Osteocyte (in vitro differentiated cells): ENCODE results near the gene GNAO1. TPM values are rescaled to one million over a fixed set of nuclear protein-coding genes. Genes with fewer than 3 reads are reported as not detected.

Experiments
- DNase-seq: peaks from one replicate; pipeline ENCODE4 v3.0.0; 2021; ENCODE audit warnings: mixed read lengths; ENCODE audit not compliant: unreplicated experiment; ENCODE audit errors: extremely low spot score
- H3K27ac Mint-ChIP-seq: one replicate; pipeline ENCODE4 v1.8.0; 2021; ENCODE audit warnings: mild to moderate bottlenecking, mixed read lengths; ENCODE audit not compliant: unreplicated experiment
- H3K27me3 Mint-ChIP-seq: one replicate; pipeline ENCODE4 v1.8.0; 2021; ENCODE audit warnings: mixed read lengths; ENCODE audit not compliant: unreplicated experiment
- H3K36me3 Mint-ChIP-seq: one replicate; pipeline ENCODE4 v1.8.0; 2021; ENCODE audit warnings: mixed read lengths; ENCODE audit not compliant: unreplicated experiment
- H3K4me1 Mint-ChIP-seq: one replicate; pipeline ENCODE4 v1.8.0; 2021; ENCODE audit warnings: mixed read lengths; ENCODE audit not compliant: unreplicated experiment
- H3K4me3 Mint-ChIP-seq: one replicate; pipeline ENCODE4 v1.8.0; 2021; ENCODE audit warnings: mild to moderate bottlenecking, moderate library complexity, mixed read lengths; ENCODE audit not compliant: unreplicated experiment
- H3K9me3 Mint-ChIP-seq: one replicate; pipeline ENCODE4 v1.8.0; 2021; ENCODE audit warnings: mixed read lengths; ENCODE audit not compliant: unreplicated experiment
- CTCF ChIP-seq: fragments of 200-600 bp; sonication (generic); IDR thresholded peaks from 2 replicates; pipeline ENCODE4 v1.5.0; 2021; ENCODE audit warnings: antibody characterized with exemption, mild to moderate bottlenecking, moderate library complexity
- total RNA-seq: library from RNA; stranded (reverse); gene quantifications from 2 replicates; pipeline ENCODE4 v1.2.1, GENCODE V29; 2021

Gene GNAO1
- total RNA-seq, 1 donor from 2014 or later, result 0.56 TPM

- Mint-ChIP-seq H3K36me3 (no peaks in the 10 kb centered on the region), H3K27ac (no peak overlapping the region), H3K4me1 (peaks cover 4% of the 10 kb centered on the region), H3K27me3 (no peaks in the 10 kb centered on the region), H3K9me3 (no peaks in the 10 kb centered on the region), H3K4me3 (no peak overlapping the region)
- no peak for TF ChIP-seq CTCF
- no peak for DNase-seq
These were observed 155.0 kb downstream of the GNAO1 start for GRCh38 chr16:56346131-56346890.

GRCh38 chr16:56347166-56347565, 155.9 kb downstream of the GNAO1 start:
- Mint-ChIP-seq H3K27me3 (no peaks in the 10 kb centered on the region), H3K4me1 (peaks cover 4% of the 10 kb centered on the region)

GRCh38 chr16:56347670-56348069, 156.4 kb downstream of the GNAO1 start:
- no peak for TF ChIP-seq CTCF
- DNase-seq, result no peak
- H3K9me3 Mint-ChIP-seq, result no peaks in the 10 kb centered on the region
- H3K27me3 Mint-ChIP-seq, result no peaks in the 10 kb centered on the region
- H3K4me3 Mint-ChIP-seq, result no peak overlapping the region
- H3K4me1 Mint-ChIP-seq, result peaks cover 4% of the 10 kb centered on the region
- H3K27ac Mint-ChIP-seq, result no peak overlapping the region
- no peaks in the 10 kb centered on the region for H3K36me3 Mint-ChIP-seq

More at GRCh38 chr16:56347166-56347565, 155.9 kb downstream of the GNAO1 start:
- Mint-ChIP-seq H3K27ac (no peak overlapping the region), H3K9me3 (no peaks in the 10 kb centered on the region), H3K4me3 (no peak overlapping the region), H3K36me3 (no peaks in the 10 kb centered on the region)
- TF ChIP-seq CTCF, result no peak
- no peak for DNase-seq

GRCh38 chr16:56348168-56349085, 157.1 kb downstream of the GNAO1 start:
- Mint-ChIP-seq H3K4me1 (peaks cover 4% of the 10 kb centered on the region), H3K4me3 (no peak overlapping the region), H3K27ac (no peak overlapping the region), H3K27me3 (no peaks in the 10 kb centered on the region), H3K36me3 (no peaks in the 10 kb centered on the region), H3K9me3 (no peaks in the 10 kb centered on the region)
- DNase-seq, result no peak
- TF ChIP-seq CTCF, result no peak

- Mint-ChIP-seq H3K27ac (no peak overlapping the region), H3K9me3 (no peaks in the 10 kb centered on the region), H3K27me3 (no peaks in the 10 kb centered on the region), H3K4me1 (peaks cover 4% of the 10 kb centered on the region), H3K4me3 (no peak overlapping the region), H3K36me3 (no peaks in the 10 kb centered on the region)
- no peak for DNase-seq
- TF ChIP-seq CTCF, result no peak
These were observed 157.8 kb downstream of the GNAO1 start for GRCh38 chr16:56349086-56349415.
